Left ventricle myocardium superior (tissue), 1 donor: ENCODE data around the gene DOCK6. TPM values are rescaled to one million over a fixed set of nuclear protein-coding genes. Genes with fewer than 3 reads are reported as not detected.
"Not testable (repeated sequence)": the region's sequence is repeated elsewhere in the genome, so short reads cannot be mapped to it uniquely, and the experiment has no call there.

Experiments
- ATAC-seq: fragments of 200-7000 bp; cut with Tn5 transposase; one replicate; pipeline ENCODE4 v1.9.1; 2020; ENCODE audit warnings: mild to moderate bottlenecking, moderate library complexity
- DNase-seq: peaks from one replicate; pipeline ENCODE4 v3.0.0-alpha.2; 2020
- intact Hi-C: fragments of 100-400 bp; cut with micrococcal nuclease; formaldehyde crosslinking; loops from one replicate; pipeline ENCODE4 v1.11.0; 2022
- total RNA-seq: library from RNA; stranded (reverse); fragmentation: NEBNext Ultra II Directional; extraction: Animal tissue kit (Norgen Biotek cat#: 25700); gene quantifications from one replicate; pipeline ENCODE4 v1.2.1, GENCODE V29; 2021
- donor health status: DM: no; HTN: yes; CAD: no; lungs with severe emphysema.

DOCK6 gene
- total RNA-seq, 1 donor from 2014 or later = 39.6 TPM

DNA sequence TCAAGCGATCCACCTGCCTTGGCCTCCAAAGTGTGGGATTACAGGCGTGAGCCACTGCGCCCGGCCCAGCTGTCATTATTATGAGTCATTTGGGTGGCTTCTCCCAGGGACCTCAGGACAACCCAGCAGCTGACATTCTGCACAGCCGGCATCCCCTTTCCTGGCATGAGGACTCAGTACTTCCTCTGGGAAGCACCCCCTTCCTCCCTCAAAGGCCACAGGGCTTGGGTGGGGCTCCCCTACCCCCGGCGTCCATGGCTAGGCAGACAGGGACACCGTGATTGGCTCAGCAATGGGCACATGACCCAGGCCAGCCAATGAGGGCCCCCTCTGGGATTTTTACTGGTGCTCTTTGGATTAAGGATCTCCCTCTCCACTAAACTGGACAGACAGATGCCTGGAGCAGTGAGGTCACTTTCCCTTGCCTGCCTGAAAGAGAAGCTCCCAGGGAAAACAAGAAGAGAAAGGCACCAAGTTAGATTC, 71.0 kb downstream of the DOCK6 start:
- intact Hi-C loops = no loop called here
- peak; percentile 77 for ATAC-seq
- DNase-seq = peak; percentile 87

DNA sequence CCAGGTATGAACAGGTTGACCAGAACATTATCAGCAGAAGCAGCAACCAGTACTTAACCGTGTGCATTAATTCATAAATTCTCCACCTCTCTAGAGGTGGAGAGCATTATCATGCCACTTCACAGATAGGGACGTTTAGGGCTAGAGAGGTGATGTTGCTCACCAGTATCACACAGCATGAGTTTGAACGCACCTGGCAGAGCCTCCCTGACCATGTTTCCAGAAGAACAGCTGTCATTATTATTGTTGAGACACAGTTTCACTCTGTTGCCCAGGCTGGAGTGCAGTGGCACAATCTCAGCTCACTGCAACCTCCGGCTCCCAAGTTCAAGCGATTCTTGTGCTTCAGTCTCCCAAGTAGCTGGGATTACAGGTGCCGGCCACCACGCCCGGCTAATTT, 71.8 kb downstream of the DOCK6 start:
- intact Hi-C loops = no loop called here
- no peak for ATAC-seq
- no peak for DNase-seq

DNA sequence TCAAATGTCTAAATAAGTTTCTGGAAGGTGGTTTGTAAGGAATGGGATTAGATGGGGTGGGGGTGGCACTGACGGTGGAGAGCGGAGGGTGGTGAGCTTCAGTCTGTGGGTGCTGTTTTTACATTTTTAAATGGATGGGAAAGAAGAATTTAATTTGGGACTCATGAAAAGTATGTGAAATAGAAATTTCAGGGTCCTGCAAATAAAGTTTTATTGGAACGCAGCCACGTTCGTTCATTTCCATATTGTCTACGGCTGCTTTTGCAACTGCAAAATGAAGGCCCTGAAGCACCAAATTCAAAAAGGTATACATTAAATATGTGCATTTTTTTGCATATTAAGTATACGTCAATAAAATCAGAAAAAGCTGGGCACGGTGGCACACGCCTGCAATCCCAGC, 74.9 kb downstream of the DOCK6 start:
- ATAC-seq = no peak
- no peak for DNase-seq
- intact Hi-C loops = no loop called here

DNA sequence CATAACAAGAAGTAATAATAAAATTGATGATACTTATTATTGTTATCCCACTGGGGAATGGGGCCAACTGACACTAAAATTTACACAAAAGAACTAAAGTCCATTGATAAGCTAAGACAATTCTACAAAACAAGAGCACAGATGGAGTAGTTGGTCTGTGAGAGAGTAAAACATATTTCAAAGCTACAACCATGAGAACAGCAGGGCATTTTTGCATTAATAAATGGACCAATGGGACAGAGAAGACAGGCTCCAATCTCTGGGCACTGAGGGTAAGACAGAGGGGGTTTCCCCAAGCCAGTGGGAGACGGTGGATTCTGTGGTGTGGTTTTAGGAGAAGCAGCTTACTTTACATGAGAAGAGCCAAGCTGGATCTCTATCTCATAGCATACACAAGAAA, 79.3 kb downstream of the DOCK6 start:
- ATAC-seq (no peak), DNase-seq (no peak)
- intact Hi-C loops = no loop called here

DNA sequence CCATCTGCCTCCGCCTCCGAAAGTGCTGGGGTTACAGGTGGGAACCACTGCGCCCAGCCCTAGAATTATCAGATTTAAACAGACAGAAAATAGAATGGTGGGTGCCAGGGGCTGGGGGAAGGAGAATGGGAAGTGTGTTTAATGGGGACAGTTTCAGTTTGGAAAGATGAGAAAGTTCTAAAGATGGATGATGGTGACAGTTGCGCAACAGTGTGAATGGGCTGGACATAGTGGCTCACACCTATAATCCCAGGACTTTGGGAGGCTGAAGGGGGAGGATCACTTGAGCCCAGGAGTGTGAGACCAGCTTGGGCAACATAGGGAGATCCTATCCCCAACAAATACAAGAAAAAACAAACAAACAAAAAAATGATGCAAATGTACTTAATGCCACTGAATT, 80.8 kb downstream of the DOCK6 start:
- ATAC-seq (no peak), DNase-seq (no peak)
- intact Hi-C loops = no loop called here

DNA sequence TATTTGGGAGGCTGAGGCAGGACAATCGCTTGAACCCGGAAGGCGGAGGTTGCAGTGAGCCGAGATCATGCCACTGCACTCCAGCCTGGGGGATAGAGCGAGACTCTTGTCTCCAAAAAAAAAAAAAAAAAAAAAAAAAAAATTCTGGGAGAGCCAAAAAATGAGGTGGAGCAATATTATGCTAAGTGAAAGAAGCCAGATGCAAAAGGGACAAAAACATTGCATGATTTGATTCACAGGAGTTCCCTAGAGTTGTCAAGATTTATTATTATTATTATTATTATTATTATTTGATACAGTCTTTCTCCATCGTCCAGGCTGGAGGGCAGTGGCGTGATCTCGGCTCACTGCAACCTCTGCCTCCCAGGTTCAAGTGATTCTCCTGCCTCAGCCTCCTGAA, 81.3 kb downstream of the DOCK6 start:
- intact Hi-C loops, DNase-seq: not testable (repeated sequence)
- peak; percentile 38 for ATAC-seq

DNA sequence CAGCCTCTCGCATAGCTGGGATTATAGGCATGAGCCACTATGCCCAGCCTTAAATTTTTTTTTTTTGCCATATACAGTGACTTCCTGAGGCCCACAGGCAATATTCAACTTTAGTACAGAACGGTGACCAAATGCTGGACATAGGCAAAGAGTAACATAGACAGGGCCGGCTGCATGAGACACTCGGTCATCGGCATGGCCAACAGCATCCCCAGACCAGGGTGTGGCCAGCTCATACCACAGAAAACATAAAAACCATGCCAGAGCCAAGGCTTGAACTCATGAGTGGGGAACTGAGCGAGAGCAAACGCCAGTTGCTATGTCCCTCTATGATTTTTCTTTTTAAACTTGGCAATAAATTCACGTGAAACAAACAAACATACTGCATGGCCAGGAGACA, 82.0 kb downstream of the DOCK6 start:
- peak; percentile 39 for ATAC-seq
- intact Hi-C loops = no loop called here
- DNase-seq = no peak

DNA sequence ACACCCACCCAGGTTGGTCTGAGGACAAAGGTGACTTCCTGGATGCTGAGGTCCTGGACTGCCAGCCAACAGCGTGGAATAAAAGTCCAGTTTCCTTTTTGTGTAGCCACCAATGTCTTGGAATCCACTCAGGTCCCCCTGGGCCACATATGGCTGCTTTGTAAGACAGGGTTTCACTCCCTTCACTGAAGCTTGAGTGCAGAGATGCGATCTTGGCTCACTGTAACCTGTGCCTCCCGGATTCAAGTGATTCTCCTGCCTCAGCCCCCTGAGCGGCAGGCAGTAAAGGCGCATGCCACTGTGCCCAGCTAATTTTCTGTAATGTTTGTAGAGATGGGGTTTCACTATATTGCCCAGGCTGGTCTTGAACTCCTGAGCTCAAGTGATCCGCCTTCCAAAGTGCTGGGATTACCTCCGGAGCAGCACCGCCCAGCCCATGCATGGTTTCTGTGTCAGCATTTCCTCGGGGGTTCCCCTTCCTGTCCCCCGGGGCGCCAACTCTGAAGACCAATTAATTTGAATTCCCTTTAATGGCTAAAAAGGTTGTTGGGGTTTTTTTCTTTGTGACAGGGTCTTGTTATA, 82.5 kb downstream of the DOCK6 start:
- intact Hi-C loops = no loop called here
- DNase-seq = no peak
- ATAC-seq = peak; percentile 10

DNA sequence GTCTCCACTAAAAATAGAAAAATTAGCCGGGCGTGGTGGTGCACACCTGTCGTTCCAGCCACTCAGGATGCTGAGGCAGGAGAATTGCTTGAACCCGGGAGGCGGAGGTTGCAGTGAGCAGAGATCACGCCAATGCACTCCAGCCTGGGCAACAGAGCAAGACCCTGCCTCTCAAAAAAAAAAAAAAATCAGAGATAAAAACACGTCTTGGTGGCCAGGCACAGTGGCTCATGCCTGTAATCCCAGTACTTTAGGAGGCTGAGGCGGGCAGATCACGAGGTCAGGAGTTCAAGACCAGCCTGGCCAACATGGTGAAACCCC, 83.2 kb downstream of the DOCK6 start:
- DNase-seq, intact Hi-C loops, ATAC-seq: not testable (repeated sequence)

DNA sequence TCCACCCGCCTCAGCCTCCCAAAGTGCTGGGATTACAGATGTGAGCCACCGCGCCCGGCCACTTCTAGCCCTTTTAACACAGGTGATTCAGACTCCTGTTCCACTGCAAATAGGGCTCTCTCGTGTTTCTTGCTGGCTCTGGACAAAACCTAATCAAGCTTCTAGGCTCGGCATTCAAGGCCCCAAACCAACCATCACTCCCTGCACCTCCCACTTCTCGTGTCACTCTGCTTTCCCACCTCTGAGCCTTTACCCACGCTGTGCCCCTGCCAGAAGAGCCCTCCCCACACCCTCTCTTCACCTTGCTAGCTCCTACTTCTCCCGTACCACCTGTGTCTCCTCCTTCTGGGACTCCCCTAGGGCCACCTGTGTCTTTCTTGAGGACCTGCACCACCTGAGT, 84.7 kb downstream of the DOCK6 start:
- DNase-seq (no peak), ATAC-seq (no peak)
- intact Hi-C loops = no loop called here

DNA sequence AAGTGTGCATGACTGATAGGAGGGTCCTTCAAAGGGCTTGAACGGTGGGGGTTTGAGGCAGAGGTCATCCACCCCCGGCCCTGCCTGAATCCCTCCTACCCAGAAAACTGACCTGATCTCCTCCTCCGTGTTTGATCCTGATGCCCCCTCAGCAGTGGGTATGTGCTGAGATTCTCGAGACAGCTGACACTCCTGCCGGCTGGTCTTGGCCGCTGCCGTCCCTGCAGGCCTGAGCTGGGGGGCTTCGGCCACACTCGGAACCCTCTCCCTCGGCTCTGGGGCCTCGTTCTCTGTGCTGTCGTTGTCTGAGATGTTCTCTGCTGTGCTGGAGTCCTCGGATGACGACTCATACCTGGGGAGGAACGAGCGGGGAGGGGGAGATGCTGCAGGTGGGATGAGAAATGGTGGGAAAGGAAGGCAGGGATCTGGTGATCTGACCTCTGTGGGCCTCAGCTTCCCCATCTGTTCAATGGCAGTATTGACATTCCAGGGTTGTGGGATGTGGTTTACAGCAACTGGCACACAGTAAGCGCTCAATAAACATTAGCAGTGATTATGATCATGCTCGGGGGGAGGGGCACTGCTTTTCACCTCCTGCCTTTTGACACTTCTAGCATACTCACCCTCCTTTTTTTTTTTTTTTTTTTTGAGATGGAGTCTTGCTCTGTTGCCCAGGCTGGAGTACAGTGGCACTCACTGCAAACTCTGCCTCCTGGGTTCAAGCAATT, 85.7 kb downstream of the DOCK6 start:
- intact Hi-C loops = no loop called here
- DNase-seq = no peak
- no peak for ATAC-seq

DNA sequence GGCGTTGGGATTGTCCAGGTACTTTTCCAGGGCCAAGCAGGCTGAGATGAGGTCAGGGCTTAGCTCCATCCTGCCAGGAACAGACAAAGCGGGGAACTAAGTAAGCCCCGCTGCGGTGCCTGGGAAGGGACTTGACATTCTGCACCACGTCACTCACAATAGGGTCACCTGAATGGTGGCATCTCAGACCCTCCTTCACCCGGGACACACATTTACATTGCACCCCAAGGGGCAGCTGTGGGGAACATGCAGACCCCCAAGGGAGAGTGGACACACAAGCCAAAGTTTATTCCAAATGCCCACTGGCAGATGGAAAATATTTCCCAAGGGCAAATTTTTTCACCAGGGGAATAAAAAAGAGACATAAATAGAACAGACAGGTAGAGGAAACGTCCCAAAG, 86.4 kb downstream of the DOCK6 start:
- intact Hi-C loops = no loop called here
- ATAC-seq (no peak), DNase-seq (no peak)

DNA sequence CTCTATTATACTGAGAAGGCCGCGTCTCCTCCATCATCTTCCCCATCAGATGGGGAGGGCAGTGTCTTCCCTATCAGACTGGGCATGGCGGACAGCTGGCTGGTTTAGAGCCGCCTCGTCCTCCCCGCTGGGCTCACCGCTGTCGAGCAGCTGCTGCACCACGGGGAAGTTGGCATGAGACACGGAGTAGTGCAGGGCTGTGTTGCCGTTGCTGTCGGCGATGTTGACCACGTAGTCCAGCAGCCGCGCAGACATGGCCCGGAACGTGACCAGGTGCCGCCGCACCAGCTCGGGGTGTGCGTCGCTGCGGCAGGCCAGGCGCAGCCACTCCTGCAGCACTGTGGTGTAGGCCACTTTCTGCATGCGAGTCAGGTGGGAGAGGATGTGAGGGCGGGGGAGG, 88.0 kb downstream of the DOCK6 start:
- ATAC-seq = no peak
- no peak for DNase-seq
- intact Hi-C loops = no loop called here

DNA sequence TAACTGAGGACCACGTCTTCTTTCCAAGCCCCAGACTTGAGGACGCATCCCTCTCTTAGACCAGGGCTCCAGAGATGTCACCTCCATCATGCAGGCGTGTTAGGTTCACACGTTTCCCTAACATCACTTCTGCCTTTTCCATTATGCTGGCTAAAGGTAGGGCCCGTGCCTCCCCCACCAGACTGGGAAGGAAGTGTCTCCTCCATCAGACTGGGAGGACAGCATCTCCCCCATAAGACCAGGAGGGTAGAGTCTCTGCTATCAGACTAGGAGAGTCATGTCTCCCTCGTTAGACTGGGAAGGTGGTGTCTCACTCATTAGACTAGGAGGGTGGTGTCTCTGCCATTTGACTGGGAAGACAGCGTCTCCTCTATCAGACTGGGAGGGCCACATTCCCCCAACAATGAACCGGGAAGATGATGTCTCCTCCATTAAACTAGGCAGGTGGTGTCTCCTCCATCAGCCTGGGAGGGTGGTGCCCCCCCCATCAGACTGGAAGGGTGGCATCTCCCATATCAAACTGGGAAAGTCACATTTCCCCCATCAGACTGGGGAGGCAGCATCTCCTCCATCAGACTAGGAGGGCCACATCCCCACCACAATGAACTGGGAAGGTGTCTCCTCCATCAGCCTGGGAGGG, 88.7 kb downstream of the DOCK6 start:
- no peak for ATAC-seq
- no peak for DNase-seq
- intact Hi-C loops = no loop called here

DNA sequence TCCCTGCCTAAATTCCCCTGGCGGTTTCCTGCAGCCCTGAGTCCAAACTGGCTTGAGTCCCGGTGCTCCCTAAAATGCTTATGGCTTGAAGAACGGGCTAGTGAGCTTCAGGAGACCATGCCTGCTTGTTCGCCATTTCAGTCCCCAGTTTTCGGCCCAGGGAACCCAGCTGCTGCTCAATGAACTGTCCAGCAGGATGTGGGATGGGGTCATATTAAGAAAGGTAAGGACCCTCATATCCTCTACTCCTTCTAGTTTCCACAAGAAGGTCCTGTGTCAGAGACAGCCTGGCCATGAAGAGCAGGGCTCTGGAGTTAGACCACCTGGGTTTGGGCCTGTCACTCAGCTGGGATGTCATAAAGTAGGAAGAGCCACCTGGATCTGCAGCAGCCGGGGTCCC, 89.7 kb downstream of the DOCK6 start:
- intact Hi-C loops = no loop called here
- ATAC-seq (no peak), DNase-seq (no peak)

DNA sequence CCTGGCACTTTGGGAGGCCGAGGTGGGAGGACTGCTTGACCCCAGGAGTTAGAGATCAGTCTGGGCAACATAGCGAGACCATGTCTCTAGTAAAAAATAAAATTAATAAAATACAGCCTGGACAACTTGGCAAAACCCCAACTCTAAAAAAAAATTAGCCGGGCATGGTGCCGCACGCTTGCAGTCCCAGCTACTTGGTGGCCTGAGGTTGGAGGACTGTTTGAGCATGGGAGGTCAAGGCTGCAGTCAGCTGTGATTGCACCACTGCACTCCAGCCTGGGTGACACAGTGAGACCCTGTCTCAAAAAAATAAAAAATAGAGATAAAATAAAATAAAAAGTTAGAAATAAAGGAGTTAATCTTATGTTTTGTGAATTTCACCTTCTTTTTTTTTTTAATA, 91.2 kb downstream of the DOCK6 start:
- DNase-seq (no peak), ATAC-seq (no peak)
- intact Hi-C loops = no loop called here

DNA sequence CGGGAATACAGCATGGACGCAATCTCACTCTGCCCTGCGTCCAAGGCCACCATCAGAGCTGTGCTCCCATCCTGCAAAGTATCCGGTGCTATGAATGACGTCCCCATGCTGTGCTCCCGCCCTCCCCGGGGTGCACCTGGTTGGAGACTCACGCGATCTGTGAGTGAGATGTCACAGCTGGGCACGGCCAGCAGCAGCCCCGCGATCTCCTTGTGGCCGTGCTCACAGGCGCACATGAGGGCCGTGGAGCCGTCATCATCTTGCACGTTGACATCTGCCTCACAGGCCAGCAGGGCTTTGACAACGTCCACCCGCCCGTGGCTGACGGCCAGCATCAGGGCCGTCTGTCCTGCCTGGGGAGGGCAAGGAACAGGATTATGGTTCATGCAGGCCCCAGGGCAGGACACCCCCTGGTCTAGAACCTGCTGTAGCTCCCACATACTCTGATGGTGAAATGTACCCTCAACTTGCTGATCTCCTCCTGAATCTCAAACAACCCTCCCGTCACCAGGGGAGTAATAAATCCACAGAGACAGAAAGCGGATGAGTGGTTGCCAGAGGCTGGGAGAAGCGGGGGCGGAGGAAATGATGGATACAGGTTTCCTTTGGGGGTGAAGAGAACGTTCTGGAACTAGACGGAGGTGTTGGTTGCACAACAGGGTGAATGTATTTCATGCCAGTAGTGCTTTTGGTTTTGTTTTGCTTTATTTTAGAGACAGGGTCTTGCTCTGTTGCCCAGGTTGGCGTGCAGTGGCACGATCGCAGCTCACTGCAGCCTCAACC, 92.2 kb downstream of the DOCK6 start:
- ATAC-seq = no peak
- intact Hi-C loops = no loop called here
- no peak for DNase-seq

DNA sequence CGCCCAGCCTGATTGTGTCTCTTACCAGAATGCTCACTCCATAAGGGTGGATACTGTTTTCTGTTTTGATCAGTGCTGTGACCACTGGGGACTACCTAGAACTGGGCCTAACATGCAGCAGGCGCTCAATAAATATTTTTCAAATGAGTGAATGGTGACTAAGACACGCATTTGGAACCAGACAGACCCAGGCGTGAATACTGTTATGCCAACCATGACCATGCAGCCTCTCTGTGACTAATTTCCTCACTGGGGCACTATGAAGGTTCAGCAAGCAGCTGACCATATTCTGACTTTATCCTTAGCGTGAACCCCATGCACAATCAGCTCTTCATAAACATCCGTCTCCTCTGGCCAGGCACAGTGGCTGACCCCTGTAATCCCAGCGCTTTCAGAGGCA, 93.8 kb downstream of the DOCK6 start:
- ATAC-seq = no peak
- intact Hi-C loops = no loop called here
- DNase-seq = no peak

DNA sequence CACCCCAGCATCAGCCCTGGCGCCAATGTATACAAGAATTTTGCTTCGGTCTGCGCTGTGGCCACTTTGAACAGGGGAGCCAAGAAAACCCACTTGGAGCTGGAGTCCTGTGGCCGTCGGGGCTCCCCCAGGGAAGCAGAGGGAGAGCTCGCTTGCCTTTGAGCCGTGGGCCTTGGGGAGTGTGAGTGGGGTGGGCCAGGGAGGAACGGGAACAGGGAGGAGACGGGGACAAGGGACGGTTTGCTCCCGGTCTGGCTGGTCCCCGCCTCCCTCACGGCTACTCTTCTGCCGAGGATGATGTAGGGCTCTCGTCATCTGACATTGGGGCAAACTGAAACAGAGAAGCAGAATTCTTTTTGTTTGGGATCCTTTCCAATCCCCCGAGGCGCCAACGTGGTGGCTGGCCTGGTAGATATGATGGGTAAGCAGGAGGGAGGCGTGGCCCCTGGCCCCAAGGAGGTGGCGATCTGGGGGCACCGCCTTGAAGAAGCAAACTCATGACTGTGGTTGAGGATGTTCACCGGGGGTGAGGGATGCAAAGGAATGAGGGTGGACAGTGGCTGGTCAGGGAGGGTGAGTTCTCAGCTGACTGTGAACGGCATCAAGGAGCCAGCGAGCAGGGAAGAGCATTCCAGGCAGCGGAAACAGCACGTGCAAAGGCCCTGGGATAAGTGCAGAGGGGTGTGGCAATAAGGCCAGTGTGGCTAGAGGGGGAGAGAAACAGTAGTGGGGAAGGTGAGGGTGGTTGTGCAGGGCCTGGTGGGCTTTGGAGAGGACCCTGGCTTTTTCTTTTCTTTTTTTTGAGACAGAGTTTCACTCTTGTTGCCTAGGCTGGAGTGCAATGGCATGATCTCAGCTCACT, 95.8 kb downstream of the DOCK6 start:
- peak; percentile 53 for ATAC-seq
- intact Hi-C loops = no loop called here
- DNase-seq = peak; percentile 73
